Prostate gland (tissue), 2 donors: ENCODE data around the gene GALNTL6.

ENCODE experiments used
- POLR2A ChIP-seq: fragments of 450-650 bp; IDR thresholded peaks from one replicate; pipeline ENCODE4 v1.6.1; 2016; ENCODE audit warnings: antibody characterized with exemption, mild to moderate bottlenecking
- POLR2AphosphoS5 ChIP-seq: sonication (generic); formaldehyde crosslinking; IDR thresholded peaks from one replicate; pipeline ENCODE4 v1.6.1; 2017; ENCODE audit warnings: antibody characterized with exemption
- TF ChIP-seq, protein P1 (sequence below), 4 experiments: fragments of 200-600 bp in 2 of 4; fragments of 450-650 bp in 2 of 4; sonication (generic) in 2 of 4; IDR thresholded peaks; 1 replicate in 3 of 4; 2 replicates in 1 of 4; pipeline ENCODE4 v1.5.1; 2016 to 2019; ENCODE audit warnings: antibody characterized with exemption in 4 of 4, mild to moderate bottlenecking in 2 of 4, moderate library complexity in 2 of 4

DNA sequence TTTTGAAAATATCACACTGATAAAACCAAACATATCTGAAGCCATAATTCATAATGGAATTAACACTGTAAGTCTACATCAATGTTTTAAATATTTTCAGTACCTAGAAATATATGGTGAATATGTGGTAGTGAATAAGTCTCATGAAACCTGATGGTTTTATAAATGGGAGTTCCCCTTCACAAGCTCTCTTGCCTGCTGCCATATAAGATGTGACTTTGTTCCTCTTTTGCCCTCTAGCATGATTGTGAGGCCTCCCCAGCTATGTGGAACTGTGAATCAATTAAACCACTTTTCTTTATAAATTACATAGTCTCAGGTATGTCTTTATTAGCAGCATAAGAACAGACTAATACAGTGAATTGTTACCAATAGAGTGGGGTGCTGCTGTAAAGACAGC, 818.6 kb downstream of the GALNTL6 start:
- TF ChIP-seq POLR2A (no peak), POLR2AphosphoS5 (no peak)
- TF ChIP-seq, protein P1, sequence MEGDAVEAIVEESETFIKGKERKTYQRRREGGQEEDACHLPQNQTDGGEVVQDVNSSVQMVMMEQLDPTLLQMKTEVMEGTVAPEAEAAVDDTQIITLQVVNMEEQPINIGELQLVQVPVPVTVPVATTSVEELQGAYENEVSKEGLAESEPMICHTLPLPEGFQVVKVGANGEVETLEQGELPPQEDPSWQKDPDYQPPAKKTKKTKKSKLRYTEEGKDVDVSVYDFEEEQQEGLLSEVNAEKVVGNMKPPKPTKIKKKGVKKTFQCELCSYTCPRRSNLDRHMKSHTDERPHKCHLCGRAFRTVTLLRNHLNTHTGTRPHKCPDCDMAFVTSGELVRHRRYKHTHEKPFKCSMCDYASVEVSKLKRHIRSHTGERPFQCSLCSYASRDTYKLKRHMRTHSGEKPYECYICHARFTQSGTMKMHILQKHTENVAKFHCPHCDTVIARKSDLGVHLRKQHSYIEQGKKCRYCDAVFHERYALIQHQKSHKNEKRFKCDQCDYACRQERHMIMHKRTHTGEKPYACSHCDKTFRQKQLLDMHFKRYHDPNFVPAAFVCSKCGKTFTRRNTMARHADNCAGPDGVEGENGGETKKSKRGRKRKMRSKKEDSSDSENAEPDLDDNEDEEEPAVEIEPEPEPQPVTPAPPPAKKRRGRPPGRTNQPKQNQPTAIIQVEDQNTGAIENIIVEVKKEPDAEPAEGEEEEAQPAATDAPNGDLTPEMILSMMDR (IDR thresholded peaks at IDR 0.05), result no peak
